ENCODE results near the gene ADAP1. TPM values are rescaled to one million over a fixed set of nuclear protein-coding genes. Genes with fewer than 3 reads are reported as not detected.

The ADAP1 gene
- total RNA-seq, 4 donors from 2014 or later = 84.9 to 360 (median 169) TPM

DNA sequence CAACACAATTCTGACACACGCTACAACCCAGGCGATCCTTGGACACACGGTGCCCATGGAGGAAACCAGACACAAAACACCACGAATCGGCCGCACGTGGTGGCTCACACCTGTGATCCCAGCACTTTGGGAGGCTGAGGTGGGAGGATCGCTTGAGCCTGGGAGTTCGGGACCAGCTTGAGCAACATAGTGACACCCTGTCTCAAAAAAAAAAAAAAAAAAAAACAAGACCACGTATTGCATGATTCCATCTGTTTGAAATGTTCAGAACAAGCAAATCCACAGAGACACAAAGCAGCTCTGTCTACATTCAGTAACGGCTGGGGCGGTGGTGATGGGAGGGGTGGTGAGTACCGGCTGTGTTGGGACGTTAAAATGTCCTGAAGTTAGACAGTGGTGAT lies 25.2 kb downstream of the ADAP1 start:
- in situ Hi-C loops (cut with MboI; ENCODE audit: low pct_ligation_motif_present in 1 of 4, low pct_unique_long_range_greater_than_20kb in 1 of 4, low sequenced_read_pairs in 3 of 4) = no loop called here

DNA sequence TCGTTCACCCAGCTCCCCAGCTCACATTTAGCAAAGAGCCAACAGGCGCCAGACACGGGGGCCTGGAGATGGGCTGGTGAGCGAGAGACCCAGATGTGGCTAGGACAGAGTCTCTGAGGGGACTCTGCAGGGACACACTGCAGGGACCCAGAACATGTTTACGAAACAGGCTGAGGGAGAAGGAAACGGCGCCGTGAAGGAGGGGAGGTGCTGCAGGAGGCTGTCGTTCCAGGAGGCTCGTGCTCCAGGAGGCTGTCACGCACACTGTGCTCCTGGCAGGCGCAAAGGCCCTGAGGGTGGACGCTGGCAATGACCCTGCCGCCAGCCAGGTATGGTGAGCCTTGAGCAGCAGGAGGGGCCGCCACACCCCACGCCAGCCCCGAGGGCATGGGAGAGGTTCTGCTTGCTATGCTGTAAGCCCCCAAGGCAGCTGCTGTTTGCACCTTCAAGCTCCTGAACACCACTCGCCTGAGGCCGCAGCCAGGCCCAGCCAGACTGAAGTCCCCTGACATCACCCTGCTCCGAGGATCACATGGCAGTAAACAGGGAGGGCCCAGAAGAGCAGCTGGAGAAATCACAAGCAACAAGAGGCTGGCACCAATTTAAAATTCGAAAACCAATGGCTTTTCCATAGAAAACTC lies 27.3 kb downstream of the ADAP1 start:
- no peaks in the 10 kb centered on the region for H3K36me3 ChIP-seq
- TF ChIP-seq EP300 (IDR thresholded peaks at IDR 0.05; ENCODE audit: low read depth) (no peak), POLR2AphosphoS5 (IDR thresholded peaks at IDR 0.05) (no peak), POLR2A (IDR thresholded peaks at IDR 0.05) (no peak)
- TF ChIP-seq, protein P1, sequence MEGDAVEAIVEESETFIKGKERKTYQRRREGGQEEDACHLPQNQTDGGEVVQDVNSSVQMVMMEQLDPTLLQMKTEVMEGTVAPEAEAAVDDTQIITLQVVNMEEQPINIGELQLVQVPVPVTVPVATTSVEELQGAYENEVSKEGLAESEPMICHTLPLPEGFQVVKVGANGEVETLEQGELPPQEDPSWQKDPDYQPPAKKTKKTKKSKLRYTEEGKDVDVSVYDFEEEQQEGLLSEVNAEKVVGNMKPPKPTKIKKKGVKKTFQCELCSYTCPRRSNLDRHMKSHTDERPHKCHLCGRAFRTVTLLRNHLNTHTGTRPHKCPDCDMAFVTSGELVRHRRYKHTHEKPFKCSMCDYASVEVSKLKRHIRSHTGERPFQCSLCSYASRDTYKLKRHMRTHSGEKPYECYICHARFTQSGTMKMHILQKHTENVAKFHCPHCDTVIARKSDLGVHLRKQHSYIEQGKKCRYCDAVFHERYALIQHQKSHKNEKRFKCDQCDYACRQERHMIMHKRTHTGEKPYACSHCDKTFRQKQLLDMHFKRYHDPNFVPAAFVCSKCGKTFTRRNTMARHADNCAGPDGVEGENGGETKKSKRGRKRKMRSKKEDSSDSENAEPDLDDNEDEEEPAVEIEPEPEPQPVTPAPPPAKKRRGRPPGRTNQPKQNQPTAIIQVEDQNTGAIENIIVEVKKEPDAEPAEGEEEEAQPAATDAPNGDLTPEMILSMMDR (IDR thresholded peaks at IDR 0.05) = no peak
- peak; percentile 49 for DNase-seq
- H3K27ac ChIP-seq = peak overlapping the region; percentile 89 to 93 (median 90)
- no peaks in the 10 kb centered on the region for H3K27me3 ChIP-seq
- in situ Hi-C loops (cut with MboI; ENCODE audit: low pct_ligation_motif_present in 1 of 4, low pct_unique_long_range_greater_than_20kb in 1 of 4, low sequenced_read_pairs in 3 of 4) (no loop called here), intact Hi-C loops (cut with DNase I; ENCODE audit: low total_unique reads) (loop anchor here (5.0 kb wide), 1 partner anchor 510 kb away; no protein-coding TSS in a partner anchor)
- H3K9me3 ChIP-seq = no peaks in the 10 kb centered on the region
- WGBS, 2 donors (ENCODE audit: low coverage in 1 of 2) = 66 to 86% methylated on average over 1 to 20 of the region's 21 CpGs
- no peak overlapping the region for H3K4me3 ChIP-seq
- peaks cover 32 to 65% (median 52%) of the 10 kb centered on the region in 4 donors for H3K4me1 ChIP-seq

More for the DNA sequence above, 25.2 kb downstream of the ADAP1 start:
- Histone ChIP-seq H3K36me3 (no peaks in the 10 kb centered on the region), H3K27ac (peak overlapping the region; percentile 51 to 90 (median 90)), H3K9me3 (no peaks in the 10 kb centered on the region), H3K27me3 (no peaks in the 10 kb centered on the region), H3K4me1 (peaks cover 28 to 44% (median 36%) of the 10 kb centered on the region in 4 donors), H3K4me3 (no peak overlapping the region)
- peak; percentile 4 for DNase-seq
- TF ChIP-seq POLR2A (IDR thresholded peaks at IDR 0.05) (no peak), EP300 (IDR thresholded peaks at IDR 0.05; ENCODE audit: low read depth) (no peak), POLR2AphosphoS5 (IDR thresholded peaks at IDR 0.05) (no peak)
- TF ChIP-seq, protein P1 (IDR thresholded peaks at IDR 0.05) = no peak
- WGBS, 2 donors (ENCODE audit: low coverage in 1 of 2) = 80 to 87% methylated on average over 8 to 14 of the region's 14 CpGs
- intact Hi-C loops (cut with DNase I; ENCODE audit: low total_unique reads) = loop anchor here (5.0 kb wide), 1 partner anchor 508 kb away; no protein-coding TSS in a partner anchor

DNA sequence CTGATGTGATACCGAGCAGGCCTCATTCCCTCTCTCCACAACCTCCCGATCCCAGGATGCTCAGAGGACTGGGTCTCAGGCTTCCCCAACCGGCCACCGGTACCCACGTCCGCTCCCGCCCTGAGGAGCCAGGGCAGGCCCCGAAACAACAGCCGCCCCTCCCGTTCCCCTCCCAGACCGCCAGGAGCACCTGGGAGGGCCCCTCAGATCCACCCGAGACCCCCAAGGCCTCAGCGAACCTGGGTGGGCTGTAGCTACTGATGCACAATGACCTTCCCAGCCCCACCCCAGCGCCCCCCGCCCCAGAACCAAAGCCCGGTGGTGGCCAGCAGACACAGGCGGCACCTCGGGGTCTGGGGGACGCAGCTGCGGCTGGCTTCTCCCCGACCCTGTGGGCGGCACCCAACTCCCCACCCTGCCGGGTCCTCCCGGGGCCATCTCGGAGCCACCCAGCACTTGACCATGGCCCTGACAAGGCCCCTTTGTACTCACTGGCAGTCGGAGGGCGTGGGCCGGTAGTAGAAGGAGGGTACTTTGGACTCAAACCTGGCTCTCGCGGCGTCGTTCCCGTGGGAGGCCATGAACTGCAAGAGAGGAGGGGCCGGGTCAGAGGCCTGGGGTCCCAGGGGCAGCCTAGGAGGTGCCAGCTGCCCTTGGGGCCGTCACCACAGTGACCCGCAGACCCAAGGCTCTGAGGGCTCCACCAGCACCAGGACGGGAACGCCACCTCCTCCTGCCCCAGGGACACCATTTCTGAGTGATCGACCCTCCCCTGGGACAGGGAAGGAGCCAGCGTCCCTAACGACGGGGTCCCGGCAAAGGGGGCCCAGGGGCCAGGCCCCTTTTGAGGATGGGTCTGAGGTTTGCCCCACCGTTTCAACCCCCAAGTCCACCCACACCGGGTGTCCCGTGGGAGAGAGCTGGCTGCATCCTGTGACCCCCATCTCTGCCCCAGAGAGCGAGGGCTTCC lies 28.1 kb downstream of the ADAP1 start:
- intact Hi-C loops (cut with DNase I; ENCODE audit: low total_unique reads) (loop anchor here (5.0 kb wide), 1 partner anchor 511 kb away; no protein-coding TSS in a partner anchor), in situ Hi-C loops (cut with MboI; ENCODE audit: low pct_ligation_motif_present in 1 of 4, low pct_unique_long_range_greater_than_20kb in 1 of 4, low sequenced_read_pairs in 3 of 4) (no loop called here)
- Histone ChIP-seq H3K36me3 (no peaks in the 10 kb centered on the region), H3K27ac (peak overlapping the region; percentile 89 to 93 (median 90)), H3K9me3 (no peaks in the 10 kb centered on the region), H3K27me3 (no peaks in the 10 kb centered on the region), H3K4me1 (peaks cover 39 to 73% (median 60%) of the 10 kb centered on the region in 4 donors), H3K4me3 (no peak overlapping the region)
- DNase-seq = peak; percentile 91
- WGBS, 2 donors (ENCODE audit: low coverage in 1 of 2) = 52% methylated on average over 35 of the region's 47 CpGs; no CpG with 5 or more reads in 1 of the 2 donors
- TF ChIP-seq EP300 (IDR thresholded peaks at IDR 0.05; ENCODE audit: low read depth) (no peak), POLR2A (IDR thresholded peaks at IDR 0.05) (peak; percentile 17), POLR2AphosphoS5 (IDR thresholded peaks at IDR 0.05) (peak; percentile 37 to 70 (median 64))
- TF ChIP-seq, protein P1 (IDR thresholded peaks at IDR 0.05) = no peak

DNA sequence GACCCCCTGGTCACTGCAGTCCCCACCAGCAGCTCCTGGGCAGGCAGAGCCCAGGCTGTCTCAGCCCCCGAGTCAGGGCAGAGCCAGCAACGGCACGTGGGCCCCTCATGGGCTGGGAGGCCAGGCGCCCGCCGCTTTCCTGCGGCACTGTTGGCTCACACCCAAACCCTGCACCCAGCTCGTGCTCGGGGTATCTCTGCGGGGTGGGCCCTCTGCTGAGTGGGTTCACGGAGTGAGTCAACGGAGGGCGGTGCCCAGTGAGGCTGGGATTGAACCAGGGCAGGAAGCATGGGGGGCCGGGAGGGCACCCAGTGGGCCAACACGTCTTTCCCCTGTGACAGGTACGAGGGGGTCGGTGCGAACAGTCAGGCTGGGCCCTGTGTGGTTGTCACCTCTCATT lies 28.9 kb downstream of the ADAP1 start:
- intact Hi-C loops (cut with DNase I; ENCODE audit: low total_unique reads) = loop anchor here (5.0 kb wide), 1 partner anchor 512 kb away; no protein-coding TSS in a partner anchor
- in situ Hi-C loops (cut with MboI; ENCODE audit: low pct_ligation_motif_present in 1 of 4, low pct_unique_long_range_greater_than_20kb in 1 of 4, low sequenced_read_pairs in 3 of 4) = no loop called here
- TF ChIP-seq, protein P1 (IDR thresholded peaks at IDR 0.05) = no peak
- TF ChIP-seq POLR2AphosphoS5 (IDR thresholded peaks at IDR 0.05) = peak in 1 of 3 donors; percentile 28
- no peak for TF ChIP-seq EP300 (IDR thresholded peaks at IDR 0.05; ENCODE audit: low read depth)
- H3K27ac ChIP-seq = peak overlapping the region; percentile 89 to 93 (median 90)
- H3K36me3 ChIP-seq = no peaks in the 10 kb centered on the region
- no peak overlapping the region for H3K4me3 ChIP-seq
- no peaks in the 10 kb centered on the region for H3K27me3 ChIP-seq
- no peaks in the 10 kb centered on the region for H3K9me3 ChIP-seq
- DNase-seq = peak; percentile 78
- peaks cover 39 to 80% (median 67%) of the 10 kb centered on the region in 4 donors for H3K4me1 ChIP-seq
- 43% methylated on average over 11 of the region's 18 CpGs; no CpG with 5 or more reads in 1 of the 2 donors for WGBS, 2 donors (ENCODE audit: low coverage in 1 of 2)

Data from transverse colon (tissue), 4 donors.